OCI-LY3 (cell line): ENCODE data around the gene CAMSAP2.

Experiments used
- H2AFZ ChIP-seq: fragments of 200-600, 300-600 bp; shearing (Covaris generic); 2 replicates; pipeline ENCODE4 v1.6.0; 2014; ENCODE audit warnings: antibody characterized with exemption, low read depth, low read length
- H3K27ac ChIP-seq: fragments of 200-600, 300-600 bp; sonication (generic); 2 replicates; pipeline ENCODE4 v1.5.1; 2014; ENCODE audit warnings: mild to moderate bottlenecking, low read length, moderate library complexity, mixed read lengths
- H3K27me3 ChIP-seq: fragments of 200-600, 300-600 bp; sonication (generic); 2 replicates; pipeline ENCODE4 v1.6.1; 2014; ENCODE audit warnings: low read depth, low read length, mixed read lengths
- H3K36me3 ChIP-seq: fragments of 200-600, 300-600 bp; sonication (generic); replicated peaks from 2 replicates; pipeline ENCODE3; 2014; ENCODE audit warnings: low read depth, low read length, mixed read lengths
- H3K4me1 ChIP-seq: fragments of 300-600, 200-600 bp; sonication (generic); 2 replicates; pipeline ENCODE4 v1.6.1; 2014; ENCODE audit warnings: low read length, mixed read lengths
- H3K4me2 ChIP-seq: fragments of 200-600, 300-600 bp; sonication (generic); 2 replicates; pipeline ENCODE4 v1.6.1; 2014; ENCODE audit warnings: low read length, mixed read lengths
- H3K4me3 ChIP-seq: fragments of 300-600, 200-600 bp; sonication (generic); 2 replicates; pipeline ENCODE4 v1.5.1; 2014; ENCODE audit warnings: antibody characterized with exemption, mild to moderate bottlenecking, low read length, moderate library complexity
- H3K79me2 ChIP-seq: fragments of 300-600, 200-600 bp; shearing (Covaris generic); 2 replicates; pipeline ENCODE4 v1.6.1; 2014; ENCODE audit warnings: mild to moderate bottlenecking, low read length, mixed read lengths
- H3K9ac ChIP-seq: fragments of 300-600, 200-600 bp; shearing (Covaris generic); 2 replicates; pipeline ENCODE4 v1.6.0; 2014; ENCODE audit warnings: mild to moderate bottlenecking, low read length, moderate library complexity
- H3K9me3 ChIP-seq: fragments of 200-600, 300-600 bp; shearing (Covaris generic); 2 replicates; pipeline ENCODE4 v1.6.1; 2014; ENCODE audit warnings: low read length, mixed read lengths; ENCODE audit not compliant: insufficient read depth
- H4K20me1 ChIP-seq: fragments of 200-600, 300-600 bp; sonication (generic); 2 replicates; pipeline ENCODE4 v1.6.1; 2016; ENCODE audit warnings: low read length, mixed read lengths; ENCODE audit not compliant: insufficient read depth
- CTCF ChIP-seq: fragments of 200-600, 300-600 bp; sonication (generic); IDR thresholded peaks from 2 replicates; pipeline ENCODE4 v1.5.1; 2014; ENCODE audit warnings: antibody characterized with exemption, low read length, low read depth
- EZH2phosphoT487 ChIP-seq: fragments of 200-600 bp; shearing (Covaris generic); IDR thresholded peaks from 2 replicates; pipeline ENCODE4 v1.6.1; 2018; ENCODE audit warnings: antibody characterized with exemption, mixed run types, low read depth

CAMSAP2 gene

DNA sequence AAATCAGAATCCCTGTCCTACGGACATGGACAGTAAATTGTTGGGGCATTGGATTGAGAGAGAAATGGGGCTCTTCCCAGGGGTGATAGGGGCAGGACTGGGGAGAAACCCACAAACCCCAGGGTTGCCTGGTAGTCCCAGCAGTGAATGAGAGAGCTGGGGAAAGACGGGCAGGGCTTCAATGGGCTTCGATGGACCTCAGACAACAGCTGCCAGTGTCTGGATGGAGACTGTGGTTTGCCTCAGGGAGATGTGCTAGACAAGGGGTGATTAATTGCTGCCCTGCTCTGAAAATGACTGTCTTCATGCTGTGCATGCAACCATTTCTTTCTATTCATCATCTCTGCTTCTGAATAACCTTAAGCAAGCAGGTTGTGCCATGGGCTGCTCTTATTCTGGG is 141.5 kb downstream of the CAMSAP2 start:
- H3K79me2 ChIP-seq = no peaks in the 10 kb centered on the region
- H3K36me3 ChIP-seq = no peaks in the 10 kb centered on the region
- H3K4me1 ChIP-seq = peaks cover 32% of the 10 kb centered on the region
- TF ChIP-seq CTCF = no peak
- no peak for TF ChIP-seq EZH2phosphoT487
- no peak overlapping the region for H3K9ac ChIP-seq
- peak overlapping the region; percentile 10; the same call in 1 of the 2 replicates for H3K4me2 ChIP-seq
- H4K20me1 ChIP-seq = peaks cover 2% of the 10 kb centered on the region; the same call in 1 of the 2 replicates
- no peak overlapping the region for H2AFZ ChIP-seq
- H3K4me3 ChIP-seq = no peak overlapping the region
- H3K9me3 ChIP-seq = no peaks in the 10 kb centered on the region
- H3K27ac ChIP-seq = no peak overlapping the region
- H3K27me3 ChIP-seq = peaks cover 69% of the 10 kb centered on the region

- Histone ChIP-seq H3K4me3 (no peak overlapping the region), H3K4me1 (peaks cover 35% of the 10 kb centered on the region), H3K27me3 (peaks cover 60% of the 10 kb centered on the region), H3K9me3 (no peaks in the 10 kb centered on the region), H3K9ac (no peak overlapping the region), H4K20me1 (0 out of 2 replicates have a peak, but pooled peaks cover 2% of the 10 kb centered on the region), H3K4me2 (no peak overlapping the region), H3K79me2 (no peaks in the 10 kb centered on the region), H3K36me3 (no peaks in the 10 kb centered on the region), H2AFZ (no peak overlapping the region), H3K27ac (no peak overlapping the region)
- TF ChIP-seq EZH2phosphoT487 (no peak), CTCF (no peak)
These were observed 144.4 kb downstream of the CAMSAP2 start for GRCh38 chr1:200883118-200883517.

DNA sequence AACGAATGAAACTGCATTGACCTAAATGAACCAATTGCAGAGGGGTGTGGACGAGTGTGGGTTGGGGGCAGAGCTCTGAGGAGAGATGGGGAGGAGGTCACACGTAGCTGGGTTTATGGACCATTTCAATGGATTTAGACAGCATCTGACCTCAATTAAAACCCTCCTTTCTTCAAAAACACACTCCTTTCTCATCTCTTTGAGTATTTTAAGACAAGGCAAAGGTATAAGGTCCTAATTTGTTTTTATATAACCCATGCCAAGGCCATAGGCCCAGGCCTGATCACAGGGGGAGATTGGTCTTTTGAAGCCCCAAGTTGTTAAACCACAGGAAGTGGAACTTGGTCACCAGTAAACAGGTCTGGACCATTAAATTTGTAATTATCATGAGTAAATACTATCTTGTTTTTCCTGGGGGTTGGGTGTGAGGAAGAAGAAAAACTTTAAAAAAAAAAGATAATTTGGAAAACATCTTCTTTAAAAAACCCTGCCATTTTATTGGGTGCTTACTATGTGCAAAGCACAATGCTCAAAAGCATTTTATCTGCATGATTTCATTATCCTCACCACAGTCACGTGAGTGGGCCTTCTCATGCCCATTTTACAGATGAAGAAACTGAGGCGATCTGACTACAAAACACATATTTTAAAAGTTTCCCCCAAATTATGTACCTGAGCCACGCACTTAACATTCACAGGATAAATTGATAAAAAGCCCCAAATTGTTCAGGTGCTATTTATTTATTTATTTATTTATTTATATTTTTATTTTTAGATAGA is 147.1 kb downstream of the CAMSAP2 start:
- Histone ChIP-seq H3K36me3 (no peaks in the 10 kb centered on the region), H2AFZ (no peak overlapping the region), H3K9me3 (no peaks in the 10 kb centered on the region), H3K79me2 (no peaks in the 10 kb centered on the region), H3K9ac (no peak overlapping the region), H4K20me1 (0 out of 2 replicates have a peak, but pooled peaks cover 2% of the 10 kb centered on the region), H3K4me3 (no peak overlapping the region), H3K27me3 (peaks cover 49% of the 10 kb centered on the region), H3K27ac (no peak overlapping the region), H3K4me2 (no peak overlapping the region), H3K4me1 (peaks cover 39% of the 10 kb centered on the region)
- TF ChIP-seq EZH2phosphoT487 (no peak), CTCF (no peak)

DNA sequence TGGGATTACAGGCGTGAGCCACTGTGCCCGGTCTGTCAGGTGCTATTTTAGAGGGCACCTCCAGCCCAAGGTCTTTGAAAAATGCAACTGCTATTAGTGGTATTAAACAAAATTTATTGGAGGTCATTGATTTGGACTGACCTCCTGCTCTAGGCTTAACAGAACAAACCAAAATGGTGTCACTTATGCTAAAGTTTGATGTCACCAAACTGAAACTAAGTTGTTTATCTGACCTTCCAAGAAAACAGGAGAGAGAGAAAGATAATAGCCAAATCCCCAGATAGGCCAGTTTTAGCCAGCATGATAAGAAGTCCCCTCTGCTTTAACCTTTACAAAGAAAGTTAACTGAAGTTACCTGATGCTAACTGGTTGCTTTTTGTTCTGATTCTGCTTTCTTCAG is 147.9 kb downstream of the CAMSAP2 start:
- Histone ChIP-seq H3K4me1 (peaks cover 39% of the 10 kb centered on the region), H3K4me2 (no peak overlapping the region), H3K36me3 (no peaks in the 10 kb centered on the region)

More for the DNA sequence above, 147.9 kb downstream of the CAMSAP2 start:
- no peak overlapping the region for H3K27ac ChIP-seq
- H3K27me3 ChIP-seq = peaks cover 49% of the 10 kb centered on the region
- H3K4me3 ChIP-seq = no peak overlapping the region
- H2AFZ ChIP-seq = no peak overlapping the region
- 0 out of 2 replicates have a peak, but pooled peaks cover 2% of the 10 kb centered on the region for H4K20me1 ChIP-seq
- H3K9me3 ChIP-seq = no peaks in the 10 kb centered on the region
- no peaks in the 10 kb centered on the region for H3K79me2 ChIP-seq
- no peak for TF ChIP-seq CTCF
- H3K9ac ChIP-seq = no peak overlapping the region
